Gastroesophageal sphincter (tissue), 3 donors: ENCODE data around the gene DCC.
"Not testable (repeated sequence)": the region's sequence is repeated elsewhere in the genome, so short reads cannot be mapped to it uniquely, and the experiment has no call there.

Experiments used
- POLR2A ChIP-seq, 2 donors: fragments of 450-650 bp; IDR thresholded peaks; one replicate each; pipeline ENCODE4 v1.6.1; 2017; ENCODE audit warnings: antibody characterized with exemption in 2 of 2, mild to moderate bottlenecking in 2 of 2, moderate library complexity in 1 of 2
- TF ChIP-seq, protein P1 (sequence below), 4 experiments: fragments of 200-600 bp in 2 of 4; fragments of 450-650 bp in 2 of 4; sonication (generic) in 1 of 4; IDR thresholded peaks; one replicate each; pipeline ENCODE4 v1.5.1; 2017 to 2019; ENCODE audit warnings: antibody characterized with exemption in 4 of 4, mild to moderate bottlenecking in 2 of 4, moderate library complexity in 2 of 4

DNA sequence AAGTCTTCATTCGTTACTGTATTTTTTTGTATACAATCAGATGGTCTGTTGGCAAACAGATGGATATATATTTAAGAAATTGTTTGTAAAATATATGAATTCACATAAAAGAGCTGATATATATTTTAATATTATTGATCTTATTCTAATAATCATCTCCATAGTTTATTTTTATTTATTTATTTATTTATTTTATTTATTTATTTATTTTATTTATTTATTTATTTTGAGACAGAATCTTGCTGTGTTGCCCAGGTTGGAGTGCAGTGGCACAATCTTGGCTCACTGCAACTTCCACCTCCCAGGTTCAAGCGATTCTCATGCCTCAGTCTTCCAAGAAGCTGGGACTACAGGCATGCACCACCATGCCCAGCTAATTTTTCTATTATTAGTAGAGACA lies 1128.2 kb downstream of the DCC start:
- TF ChIP-seq POLR2A (IDR thresholded peaks at IDR 0.05): not testable (repeated sequence)
- TF ChIP-seq, protein P1, sequence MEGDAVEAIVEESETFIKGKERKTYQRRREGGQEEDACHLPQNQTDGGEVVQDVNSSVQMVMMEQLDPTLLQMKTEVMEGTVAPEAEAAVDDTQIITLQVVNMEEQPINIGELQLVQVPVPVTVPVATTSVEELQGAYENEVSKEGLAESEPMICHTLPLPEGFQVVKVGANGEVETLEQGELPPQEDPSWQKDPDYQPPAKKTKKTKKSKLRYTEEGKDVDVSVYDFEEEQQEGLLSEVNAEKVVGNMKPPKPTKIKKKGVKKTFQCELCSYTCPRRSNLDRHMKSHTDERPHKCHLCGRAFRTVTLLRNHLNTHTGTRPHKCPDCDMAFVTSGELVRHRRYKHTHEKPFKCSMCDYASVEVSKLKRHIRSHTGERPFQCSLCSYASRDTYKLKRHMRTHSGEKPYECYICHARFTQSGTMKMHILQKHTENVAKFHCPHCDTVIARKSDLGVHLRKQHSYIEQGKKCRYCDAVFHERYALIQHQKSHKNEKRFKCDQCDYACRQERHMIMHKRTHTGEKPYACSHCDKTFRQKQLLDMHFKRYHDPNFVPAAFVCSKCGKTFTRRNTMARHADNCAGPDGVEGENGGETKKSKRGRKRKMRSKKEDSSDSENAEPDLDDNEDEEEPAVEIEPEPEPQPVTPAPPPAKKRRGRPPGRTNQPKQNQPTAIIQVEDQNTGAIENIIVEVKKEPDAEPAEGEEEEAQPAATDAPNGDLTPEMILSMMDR (IDR thresholded peaks at IDR 0.05): not testable (repeated sequence)
